Esophagus squamous epithelium (tissue), 5 donors: ENCODE measurements around the gene PHYHIPL. TPM values are rescaled to one million over a fixed set of nuclear protein-coding genes. Genes with fewer than 3 reads are reported as not detected.

Experiments used
- DNase-seq: peaks from one replicate; lab custom pipeline; 2025; lab: John Stamatoyannopoulos, UW
- H3K27ac ChIP-seq, 4 donors: fragments of 200-600 bp; sonication (generic); one replicate each; pipeline ENCODE4 v1.5.1; 2016 to 2019; ENCODE audit warnings: mild to moderate bottlenecking in 1 of 4
- H3K27me3 ChIP-seq, 4 donors: fragments of 200-600 bp; sonication (generic); 1 replicate in 3 of 4; 2 replicates in 1 of 4; pipeline versions ENCODE4 v1.5.1 to v1.6.0; 2017 to 2021; ENCODE audit warnings: antibody characterized with exemption in 1 of 4
- H3K36me3 ChIP-seq, 3 donors: fragments of 200-600 bp; sonication (generic); one replicate each; pipeline ENCODE4 v1.5.1; 2016 to 2019
- H3K4me1 ChIP-seq, 3 donors: fragments of 200-600 bp; sonication (generic); one replicate each; pipeline ENCODE4 v1.5.1; 2017 to 2019
- H3K4me3 ChIP-seq, 4 donors: fragments of 200-600 bp; sonication (generic); 1 replicate in 3 of 4; 2 replicates in 1 of 4; pipeline ENCODE4 v1.5.1; 2016 to 2019; ENCODE audit warnings: mild to moderate bottlenecking in 2 of 4, moderate library complexity in 1 of 4
- H3K9me3 ChIP-seq, 3 donors: fragments of 200-600 bp; sonication (generic); one replicate each; pipeline ENCODE4 v1.5.1; 2016 to 2019
- CTCF ChIP-seq, 6 experiments: fragments of 450-650 bp in 4 of 6; fragments of 200-600 bp in 2 of 6; sonication (generic) in 2 of 6; IDR thresholded peaks; one replicate each; pipeline ENCODE4 v1.5.1; 2016 to 2019; ENCODE audit warnings: antibody characterized with exemption in 6 of 6, mild to moderate bottlenecking in 4 of 6, moderate library complexity in 4 of 6
- POLR2A ChIP-seq, 4 donors: fragments of 450-650 bp; IDR thresholded peaks; one replicate each; pipeline ENCODE4 v1.6.1; 2017; ENCODE audit warnings: antibody characterized with exemption in 4 of 4, mild to moderate bottlenecking in 4 of 4, moderate library complexity in 3 of 4
- WGBS, 2 donors: methylation state at CpG; one replicate each; pipeline ENCODE4 v1.1.5; 2018; 5-methylcytosine and 5-hydroxymethylcytosine counted together
- intact Hi-C: fragments of 100-400 bp; cut with DNase I; formaldehyde crosslinking; loops from one replicate; pipeline ENCODE4 v1.15.0; 2022
- total RNA-seq, 4 donors: library from RNA; depleted of rRNA; stranded (reverse); fragments of >200 nt; gene quantifications; one replicate each; pipeline ENCODE4 v1.1.0, GENCODE V29; 2016
- donor health status: DM: yes; HTN: yes; CAD: no.

PHYHIPL gene
- total RNA-seq, 4 donors from 2014 or later: 0.19 TPM; not detected in 3

- no peaks in the 10 kb centered on the region for H3K4me1 ChIP-seq
- TF ChIP-seq CTCF (IDR thresholded peaks at IDR 0.05) (no peak), POLR2A (IDR thresholded peaks at IDR 0.05) (no peak)
- no peaks in the 10 kb centered on the region for H3K27me3 ChIP-seq
- no peak overlapping the region for H3K4me3 ChIP-seq
- no peaks in the 10 kb centered on the region for H3K9me3 ChIP-seq
- intact Hi-C loops: no loop called here
- H3K27ac ChIP-seq: no peak overlapping the region
- no peak for DNase-seq
- WGBS, 2 donors: 53 to 85% methylated on average over 1 of the region's 1 CpG
- peaks cover 0 to 24% (median 0%) of the 10 kb centered on the region in 3 donors for H3K36me3 ChIP-seq
Measured at GRCh38 chr10:59257224-59257623, 80.8 kb downstream of the PHYHIPL start.

- Histone ChIP-seq H3K9me3 (no peaks in the 10 kb centered on the region), H3K36me3 (peaks cover 0 to 7% (median 0%) of the 10 kb centered on the region in 3 donors), H3K27me3 (no peaks in the 10 kb centered on the region), H3K4me1 (no peaks in the 10 kb centered on the region), H3K4me3 (no peak overlapping the region), H3K27ac (no peak overlapping the region)
- TF ChIP-seq POLR2A (IDR thresholded peaks at IDR 0.05) (no peak), CTCF (IDR thresholded peaks at IDR 0.05) (no peak)
- intact Hi-C loops: no loop called here
- no peak for DNase-seq
- WGBS, 2 donors: 96 to 100% methylated on average over 1 of the region's 1 CpG
Measured at GRCh38 chr10:59258890-59259289, 82.4 kb downstream of the PHYHIPL start.

- DNase-seq: no peak
- TF ChIP-seq POLR2A (IDR thresholded peaks at IDR 0.05) (no peak), CTCF (IDR thresholded peaks at IDR 0.05) (no peak)
- intact Hi-C loops: no loop called here
- 20 to 58% methylated on average over 4 of the region's 5 CpGs for WGBS, 2 donors
- Histone ChIP-seq H3K4me1 (no peaks in the 10 kb centered on the region), H3K9me3 (no peaks in the 10 kb centered on the region), H3K4me3 (no peak overlapping the region), H3K27ac (no peak overlapping the region), H3K36me3 (peaks cover 0 to 35% (median 0%) of the 10 kb centered on the region in 3 donors), H3K27me3 (no peaks in the 10 kb centered on the region)
Measured at GRCh38 chr10:59265141-59265540, 88.7 kb downstream of the PHYHIPL start.

GRCh38 chr10:59266321-59266720, 89.9 kb downstream of the PHYHIPL start:
- Histone ChIP-seq H3K9me3 (no peaks in the 10 kb centered on the region), H3K27me3 (no peaks in the 10 kb centered on the region), H3K4me3 (no peak overlapping the region), H3K27ac (no peak overlapping the region), H3K36me3 (peaks cover 0 to 35% (median 0%) of the 10 kb centered on the region in 3 donors), H3K4me1 (peaks cover 0 to 4% (median 0%) of the 10 kb centered on the region in 3 donors)
- TF ChIP-seq CTCF (IDR thresholded peaks at IDR 0.05): no peak
- no peak for TF ChIP-seq POLR2A (IDR thresholded peaks at IDR 0.05)
- 43 to 63% methylated on average over 3 of the region's 3 CpGs for WGBS, 2 donors
- no peak for DNase-seq
- intact Hi-C loops: no loop called here

GRCh38 chr10:59268460-59268859, 92.0 kb downstream of the PHYHIPL start:
- Histone ChIP-seq H3K27ac (no peak overlapping the region), H3K4me1 (peaks cover 0 to 15% (median 0%) of the 10 kb centered on the region in 3 donors), H3K36me3 (peaks cover 0 to 35% (median 0%) of the 10 kb centered on the region in 3 donors), H3K9me3 (no peaks in the 10 kb centered on the region), H3K4me3 (no peak overlapping the region), H3K27me3 (no peaks in the 10 kb centered on the region)
- WGBS, 2 donors: 76 to 94% methylated on average over 3 to 7 of the region's 7 CpGs
- no peak for DNase-seq
- TF ChIP-seq CTCF (IDR thresholded peaks at IDR 0.05) (no peak), POLR2A (IDR thresholded peaks at IDR 0.05) (no peak)
- intact Hi-C loops: no loop called here
